GM12864 (cell line): Measurements from ENCODE around the gene AKAP9.

Experiments
- DNase-seq: peaks from one replicate; pipeline ENCODE4 v3.0.0-alpha.2; 2011; ENCODE audit warnings: low read depth
- H3K4me3 ChIP-seq: 2 replicates; pipeline ENCODE4 v1.5.1; 2011; ENCODE audit warnings: mild to moderate bottlenecking, low read depth, low read length, control low read depth
- CTCF ChIP-seq: IDR thresholded peaks from 2 replicates; pipeline ENCODE4 v1.5.1; 2011; ENCODE audit warnings: low read depth, mild to moderate bottlenecking, moderate library complexity, low read length, control low read depth, inconsistent platforms; ENCODE audit errors: missing control alignments

AKAP9 gene

GRCh38 chr7:92057375-92057774 lies 116.7 kb downstream of the AKAP9 start:
- no peak for TF ChIP-seq CTCF
- no peak overlapping the region for H3K4me3 ChIP-seq
- DNase-seq: no peak

DNA sequence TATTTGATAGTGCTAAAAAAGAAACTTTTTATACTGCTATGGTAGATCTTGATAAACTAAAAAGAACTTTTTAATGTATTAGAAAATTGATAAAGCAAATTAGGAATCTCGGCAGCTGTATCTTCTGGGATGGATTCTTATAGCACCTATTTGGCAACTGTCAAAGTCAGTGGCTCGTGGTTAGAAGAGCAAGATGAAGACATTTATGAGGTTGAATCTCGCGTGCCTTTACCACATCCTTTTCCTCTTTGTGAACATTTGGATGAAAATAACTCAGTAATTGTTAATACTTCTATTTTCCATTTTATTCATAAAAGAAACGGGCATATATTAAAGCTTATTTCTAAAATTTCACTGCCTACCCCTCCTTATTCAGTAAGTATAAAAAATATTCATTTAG lies 117.4 kb downstream of the AKAP9 start:
- no peak overlapping the region for H3K4me3 ChIP-seq
- no peak for DNase-seq
- no peak for TF ChIP-seq CTCF

- DNase-seq: no peak
- no peak for TF ChIP-seq CTCF
- H3K4me3 ChIP-seq: no peak overlapping the region
Measured at GRCh38 chr7:92058899-92059298, 118.2 kb downstream of the AKAP9 start.

DNA sequence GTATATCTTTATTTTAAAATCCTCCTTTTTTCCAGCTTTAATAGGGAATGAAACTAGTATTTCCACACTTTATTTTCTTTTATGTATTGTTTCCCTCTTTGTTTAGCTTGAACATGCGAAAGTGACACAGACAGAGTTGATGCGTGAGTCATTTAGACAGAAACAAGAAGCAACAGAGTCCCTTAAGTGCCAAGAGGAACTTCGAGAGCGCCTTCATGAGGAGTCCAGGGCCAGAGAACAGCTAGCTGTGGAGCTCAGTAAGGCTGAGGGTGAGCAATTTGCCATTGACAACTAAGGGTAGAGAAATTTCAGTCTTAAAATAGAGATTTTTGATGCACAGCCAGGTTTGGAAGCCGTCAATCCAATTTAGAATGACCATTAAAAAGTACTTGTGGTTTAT lies 120.5 kb downstream of the AKAP9 start:
- no peak for DNase-seq
- no peak overlapping the region for H3K4me3 ChIP-seq

GRCh38 chr7:92064438-92065029 lies 123.9 kb downstream of the AKAP9 start:
- H3K4me3 ChIP-seq: no peak overlapping the region
- no peak for DNase-seq
- TF ChIP-seq CTCF: no peak

More for the DNA sequence above, 120.5 kb downstream of the AKAP9 start:
- no peak for TF ChIP-seq CTCF

DNA sequence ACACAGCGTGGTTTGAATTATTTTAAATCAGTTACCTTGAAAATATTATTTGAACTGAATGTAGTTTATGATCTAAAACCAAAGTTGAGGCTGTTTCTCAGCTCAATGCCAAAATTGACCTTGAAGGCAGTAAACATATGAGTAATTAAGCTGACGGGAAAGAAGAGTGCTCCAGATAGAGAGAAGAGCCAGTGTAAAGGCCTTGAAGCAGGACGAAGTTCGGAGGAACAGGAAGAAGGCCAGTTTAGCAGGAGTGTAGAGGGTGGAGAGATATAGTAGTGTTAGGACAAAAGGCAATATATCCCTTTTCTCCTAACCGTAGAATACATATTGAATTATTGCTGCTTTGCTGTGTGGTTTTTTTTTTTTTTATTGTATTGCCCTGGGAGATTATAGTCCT lies 130.4 kb downstream of the AKAP9 start:
- no peak overlapping the region for H3K4me3 ChIP-seq
- TF ChIP-seq CTCF: no peak
- DNase-seq: no peak

GRCh38 chr7:92072121-92072520 lies 131.5 kb downstream of the AKAP9 start:
- no peak for DNase-seq
- H3K4me3 ChIP-seq: no peak overlapping the region
- TF ChIP-seq CTCF: no peak
